DMS 273 (cell line): ENCODE measurements around the gene ALLC.

Experiments
- DNase-seq: peaks from one replicate; lab custom pipeline; 2025; ENCODE audit not compliant: unreplicated experiment; lab: John Stamatoyannopoulos, UW

ALLC gene

DNA sequence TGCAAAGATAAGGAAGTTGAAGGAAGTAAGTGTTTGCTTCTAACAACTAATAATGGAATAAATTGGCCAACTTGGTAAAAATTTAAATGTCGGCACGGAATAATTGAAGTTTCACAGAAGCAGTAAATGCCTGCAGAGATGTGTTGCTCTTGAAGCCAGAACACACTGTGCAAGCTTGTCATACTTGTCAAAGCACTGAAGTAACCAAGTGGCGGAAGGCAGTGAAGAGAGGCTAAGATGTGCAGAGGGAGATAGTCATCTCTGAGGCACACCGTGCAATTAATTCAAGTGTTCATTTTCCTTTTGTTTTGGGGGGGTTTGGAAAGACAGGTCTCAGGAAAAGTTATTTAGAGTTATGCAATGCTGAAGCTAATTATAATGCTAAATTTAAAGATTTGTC, 50.6 kb downstream of the ALLC start:
- no peak for DNase-seq

DNA sequence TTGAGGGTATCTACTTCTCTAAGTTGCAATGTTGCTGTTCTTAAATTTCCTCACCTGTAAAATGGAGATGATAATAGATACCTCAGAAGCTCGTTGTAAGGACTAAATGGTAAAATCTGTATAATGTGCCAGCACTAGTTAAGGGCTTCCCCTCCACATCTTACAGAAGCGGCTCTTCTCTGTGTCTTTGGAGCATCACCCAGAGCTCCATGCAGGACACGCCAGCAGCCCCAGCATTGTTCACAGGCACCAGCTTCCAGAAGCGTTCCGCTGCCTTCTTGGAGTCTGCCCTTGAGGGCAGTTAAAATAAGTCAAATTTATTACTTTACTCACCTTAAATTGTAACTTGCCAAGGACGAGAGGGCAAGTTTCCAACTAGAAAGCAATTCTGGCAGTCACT, 51.2 kb downstream of the ALLC start:
- DNase-seq = no peak

DNA sequence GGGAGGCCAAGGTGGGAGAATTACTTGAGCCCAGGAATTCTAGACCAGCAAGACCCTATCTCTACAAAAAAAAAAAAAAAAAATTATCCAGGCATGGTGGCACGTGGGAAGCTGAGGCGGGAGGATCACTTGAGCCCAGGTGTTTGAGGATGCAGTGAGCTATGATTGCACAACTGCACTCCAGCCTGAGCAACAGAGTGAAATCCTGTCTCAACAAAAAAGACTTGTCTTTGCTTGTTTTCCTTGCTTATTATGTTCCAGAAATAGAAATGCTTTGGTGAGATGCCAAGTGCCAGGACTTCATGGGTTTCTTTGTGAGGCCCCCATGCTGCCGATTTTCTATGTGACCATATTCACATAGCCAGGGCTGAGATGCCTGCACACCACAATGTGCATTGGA, 54.4 kb downstream of the ALLC start:
- DNase-seq = no peak

DNA sequence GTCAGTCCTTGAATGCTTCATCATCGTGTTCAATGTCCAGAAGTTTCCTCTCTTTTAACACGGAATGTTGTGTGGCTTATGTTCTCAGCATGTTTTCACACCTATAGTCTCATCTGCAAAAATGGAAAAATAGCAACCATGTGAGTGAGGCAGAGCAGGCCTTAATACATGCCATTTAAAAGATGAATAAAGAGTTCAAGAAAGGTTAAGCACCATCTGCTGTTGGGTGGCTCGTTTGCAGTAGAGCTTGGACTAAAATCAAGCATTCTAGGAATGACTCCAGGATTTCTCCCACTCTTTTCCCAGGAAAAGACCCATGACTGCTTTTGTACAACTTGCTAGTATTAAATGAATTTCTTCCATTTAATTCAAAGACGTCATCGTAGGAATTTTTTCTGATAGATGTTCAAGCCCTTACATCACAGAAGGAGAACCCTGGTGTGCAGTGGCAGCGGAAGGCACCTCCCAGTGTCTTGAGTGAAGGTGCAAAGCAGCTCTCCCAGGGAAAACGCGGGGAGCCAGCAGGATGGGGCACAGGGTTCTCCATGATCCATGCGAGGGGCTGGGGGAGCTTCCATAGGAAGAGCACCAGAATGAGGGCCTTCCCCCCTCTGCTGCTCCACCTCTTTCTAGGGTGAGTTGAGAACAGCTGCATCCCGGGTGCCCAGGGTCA, 55.0 kb downstream of the ALLC start:
- DNase-seq = peak; percentile 15

DNA sequence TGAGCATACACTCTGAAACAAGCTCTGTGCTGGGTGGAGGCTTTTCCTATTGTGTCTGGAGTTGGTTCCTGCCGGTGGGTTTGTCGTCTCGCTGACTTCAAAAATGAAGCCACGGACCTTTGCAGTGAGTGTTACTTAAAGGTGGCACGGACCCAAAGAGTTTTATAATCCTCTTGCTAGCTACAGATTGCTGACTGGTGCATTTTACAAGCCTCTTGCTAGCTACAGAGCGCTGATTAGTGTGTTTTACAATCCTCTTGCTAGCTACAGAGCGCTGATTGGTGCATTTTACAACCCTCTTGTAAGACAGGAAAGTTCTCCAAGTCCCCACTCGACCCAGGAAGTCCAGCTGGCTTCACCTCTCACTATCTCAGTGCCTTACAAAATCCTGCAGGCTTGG, 60.7 kb downstream of the ALLC start:
- DNase-seq = no peak

DNA sequence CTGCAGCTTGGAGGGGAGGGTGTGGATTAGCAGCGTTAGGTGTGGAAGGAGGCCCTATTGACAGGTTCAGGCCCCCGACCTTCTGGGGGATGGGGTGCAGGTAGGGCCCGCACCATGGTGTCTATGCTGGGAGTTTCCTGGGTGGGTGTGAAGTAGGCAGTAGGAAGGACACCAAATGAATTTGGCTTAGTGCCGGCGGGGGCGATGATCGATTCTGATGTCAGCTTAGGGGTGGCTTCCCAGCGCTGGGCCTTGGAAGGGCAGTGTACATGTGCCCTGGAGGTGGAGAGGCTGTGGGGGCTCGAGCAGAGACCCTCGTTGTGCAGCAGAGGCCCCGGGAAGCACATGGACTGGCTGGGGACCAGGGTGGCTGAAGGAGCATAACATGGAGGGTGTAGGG, 67.0 kb downstream of the ALLC start:
- DNase-seq = no peak

DNA sequence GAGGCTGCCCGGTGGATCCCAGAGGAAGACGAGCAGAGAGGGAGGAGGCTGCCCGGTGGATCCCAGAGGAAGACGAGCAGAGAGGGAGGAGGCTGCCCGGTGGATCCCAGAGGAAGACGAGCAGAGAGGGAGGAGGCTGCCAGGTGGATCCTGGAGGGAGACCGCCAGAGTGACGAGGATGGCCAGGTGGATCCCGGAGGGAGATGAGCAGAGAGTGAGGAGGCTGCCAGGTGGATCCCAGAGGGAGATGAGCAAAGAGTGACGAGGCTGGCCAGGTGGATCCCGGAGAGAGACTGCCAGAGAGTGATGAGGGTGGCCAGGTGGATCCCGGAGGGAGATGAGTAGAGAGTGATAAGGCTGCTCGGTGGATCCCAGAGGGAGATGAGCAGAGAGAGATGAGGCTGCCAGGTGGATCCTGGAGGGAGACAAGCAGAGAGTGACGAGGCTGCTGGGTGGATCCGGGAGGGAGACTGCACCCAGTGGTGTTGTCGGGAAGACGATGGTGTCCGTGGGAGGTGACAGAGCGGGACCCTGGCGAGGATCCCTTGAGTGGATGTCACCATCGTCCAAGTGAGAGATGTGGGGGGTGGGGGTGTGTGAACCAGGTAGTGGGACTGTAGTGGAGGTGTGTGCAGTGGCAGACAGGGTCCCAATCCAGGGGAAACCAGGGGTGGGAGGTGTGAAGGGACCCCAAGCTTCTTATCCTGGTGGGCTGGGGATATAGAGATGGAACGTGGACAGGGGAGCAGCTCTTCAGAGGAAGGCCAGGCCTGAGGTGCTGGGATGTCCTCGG, 67.7 kb downstream of the ALLC start:
- DNase-seq = no peak

DNA sequence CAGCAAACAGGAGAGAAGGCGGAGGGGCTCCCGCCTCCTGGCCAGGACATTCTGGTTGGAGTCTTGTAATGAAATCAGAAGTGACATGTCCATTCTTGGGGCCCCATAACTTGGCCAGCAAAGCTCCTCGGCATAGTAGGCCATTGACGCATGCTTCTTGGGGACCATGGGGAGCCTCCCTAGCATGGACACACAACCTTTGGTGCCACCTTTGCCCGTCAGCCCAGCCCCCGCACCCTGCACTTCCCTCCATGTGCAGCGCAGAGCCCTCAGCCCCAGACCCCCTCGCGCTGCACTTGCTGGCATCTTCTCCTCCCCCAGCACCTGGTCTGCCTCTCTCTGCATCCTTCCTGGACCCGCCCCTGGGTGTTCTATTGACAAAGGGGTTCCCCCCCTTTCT, 68.5 kb downstream of the ALLC start:
- no peak for DNase-seq

DNA sequence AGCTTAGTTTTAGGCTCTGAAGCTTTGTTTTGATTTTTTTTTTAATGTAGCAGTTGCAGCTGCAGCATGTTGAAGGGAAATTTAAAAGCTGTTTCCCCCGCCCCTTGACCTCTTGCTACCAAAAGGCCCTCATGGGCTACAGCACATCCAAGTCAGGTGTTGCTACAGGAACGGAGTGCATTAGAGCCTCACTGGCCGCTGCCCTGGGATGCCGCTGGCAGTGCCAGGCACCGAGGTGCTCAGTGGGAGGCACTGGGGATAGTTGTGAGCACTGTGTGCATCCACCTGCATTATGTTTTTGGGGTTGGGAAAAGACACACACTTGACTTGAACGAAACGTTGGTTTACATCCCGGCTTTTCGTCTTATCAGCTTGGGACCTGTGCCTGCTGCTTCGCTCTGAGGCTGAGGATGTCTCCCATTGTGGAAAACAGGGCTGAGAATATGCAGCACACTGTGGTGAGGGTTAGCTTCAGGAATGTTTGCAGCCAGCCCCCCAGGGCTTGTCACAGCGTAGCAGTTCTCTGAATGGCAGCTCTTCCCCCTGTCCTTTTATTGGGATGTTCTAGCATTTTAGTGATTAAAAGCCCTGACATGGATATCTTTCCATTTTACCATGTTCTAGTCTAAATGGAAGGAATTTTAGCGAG, 69.5 kb downstream of the ALLC start:
- DNase-seq = no peak

DNA sequence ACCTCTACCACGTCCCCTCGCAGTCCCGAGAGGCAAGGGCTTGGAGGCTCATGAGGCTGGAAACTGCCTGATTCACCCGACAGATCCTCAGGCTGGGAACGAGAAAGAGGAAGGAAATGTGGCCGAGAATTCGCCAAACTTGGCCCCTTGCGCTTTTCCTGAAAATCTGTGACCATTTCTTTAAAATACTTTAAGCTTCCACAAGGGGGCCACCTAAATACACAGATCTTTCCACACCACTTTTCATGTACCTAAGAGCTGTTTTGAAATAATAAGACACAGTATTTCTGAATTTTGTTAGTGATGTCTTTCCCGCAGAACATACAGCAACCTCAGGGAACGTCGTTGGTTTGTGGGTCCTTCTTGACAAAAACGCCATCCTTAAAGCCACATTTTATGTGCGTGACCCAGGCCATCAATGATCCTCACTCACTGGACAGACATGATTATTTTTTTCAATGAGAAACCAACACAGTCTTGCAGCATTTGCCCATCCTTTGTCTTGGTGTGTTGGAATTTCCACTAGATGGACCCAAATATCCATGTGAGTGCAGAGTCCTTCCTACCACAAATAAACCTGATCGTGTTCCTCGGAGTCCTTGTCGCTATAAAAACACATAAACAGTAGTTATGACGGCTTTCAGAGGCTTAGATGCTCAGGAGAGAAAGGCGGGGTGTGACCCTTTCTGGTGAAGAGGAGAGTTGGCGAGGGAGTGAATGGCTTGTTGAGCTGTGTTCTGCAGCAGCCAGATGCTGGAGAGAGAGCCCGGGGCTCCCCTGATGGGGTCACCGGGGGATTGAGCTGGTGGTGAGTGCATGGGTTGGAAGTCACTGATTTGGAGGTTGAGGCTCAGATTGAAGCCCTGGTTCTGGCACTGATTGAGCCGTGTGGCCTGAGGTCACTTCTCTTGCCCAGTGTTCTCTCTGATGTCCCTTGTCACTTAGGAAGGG, 70.4 kb downstream of the ALLC start:
- peak; percentile 67 for DNase-seq

DNA sequence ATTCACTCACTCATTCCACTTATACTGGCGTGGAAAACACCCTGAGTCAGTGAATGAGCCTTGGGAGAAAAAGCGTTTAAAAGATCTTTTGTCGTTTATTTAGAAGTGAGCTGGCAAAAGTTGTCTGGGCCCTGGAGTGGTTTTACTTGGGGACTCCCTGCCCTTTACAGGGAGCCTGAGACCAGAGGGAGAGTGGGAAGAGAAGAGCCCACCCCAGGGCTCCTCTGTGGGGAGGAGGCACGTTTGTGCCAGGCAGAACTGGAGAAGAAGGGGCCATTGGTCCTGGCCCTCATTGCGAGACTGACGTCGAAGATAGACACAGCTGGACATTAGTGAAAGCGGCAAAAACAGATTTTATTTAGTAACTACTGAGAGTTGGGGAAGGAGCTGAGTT, 71.1 kb downstream of the ALLC start:
- no peak for DNase-seq

DNA sequence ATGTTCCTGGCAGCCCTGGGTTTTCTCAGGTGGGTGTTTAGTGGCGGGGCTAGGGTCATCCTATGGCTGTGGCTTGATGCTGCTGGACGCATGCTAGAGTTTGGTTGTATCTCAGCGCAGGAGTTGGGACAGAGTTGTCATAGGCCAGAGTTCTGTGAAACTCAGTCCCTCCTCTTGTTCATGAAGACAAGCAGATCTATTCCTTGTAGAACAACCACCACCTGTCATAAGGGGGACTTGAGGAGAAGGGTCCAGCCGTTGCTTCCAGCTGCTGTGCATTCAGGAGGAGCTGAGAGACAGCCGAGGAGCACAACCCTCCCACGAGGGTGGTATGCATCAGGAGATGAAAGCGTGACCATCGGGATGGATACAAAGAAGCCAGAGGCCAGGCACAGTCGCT, 71.8 kb downstream of the ALLC start:
- DNase-seq = no peak

DNA sequence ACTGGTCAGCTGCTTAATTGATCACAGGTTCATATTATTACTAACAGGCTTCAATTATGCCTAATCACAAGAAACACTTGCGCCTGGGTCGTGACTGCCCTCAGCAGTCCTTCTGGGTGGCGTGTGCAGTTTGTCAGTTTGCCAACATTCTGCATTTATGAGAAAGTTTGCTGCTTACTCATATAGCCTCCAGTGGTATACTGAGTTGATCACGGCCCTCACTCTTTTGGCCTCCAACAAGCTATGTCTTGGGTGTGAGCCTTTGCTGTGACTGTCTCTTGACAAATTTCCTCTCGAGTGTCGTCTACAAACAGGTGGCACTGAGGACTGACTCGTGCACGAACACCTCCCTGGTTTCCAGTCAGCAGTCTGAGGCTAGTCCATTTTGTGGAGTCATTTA, 72.6 kb downstream of the ALLC start:
- no peak for DNase-seq

DNA sequence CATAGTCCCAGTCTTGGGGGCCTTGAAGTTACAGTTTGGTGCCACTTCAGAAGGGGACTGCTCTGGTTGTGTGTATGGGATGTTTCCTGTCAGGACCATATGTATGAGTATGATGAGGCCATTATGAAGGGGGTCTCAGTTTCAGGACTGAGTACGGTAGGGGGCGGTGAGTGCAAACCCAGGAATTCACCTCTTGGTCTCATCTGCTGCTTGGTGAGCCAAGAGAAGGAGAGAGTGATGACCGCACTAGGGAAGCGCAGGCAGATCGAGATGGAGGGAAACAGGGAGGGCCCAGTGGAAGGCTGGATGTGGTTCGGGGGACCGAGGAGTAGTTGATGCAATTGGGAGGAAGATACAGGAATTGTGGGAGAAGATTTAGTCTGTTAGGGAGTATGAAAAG, 73.8 kb downstream of the ALLC start:
- no peak for DNase-seq

DNA sequence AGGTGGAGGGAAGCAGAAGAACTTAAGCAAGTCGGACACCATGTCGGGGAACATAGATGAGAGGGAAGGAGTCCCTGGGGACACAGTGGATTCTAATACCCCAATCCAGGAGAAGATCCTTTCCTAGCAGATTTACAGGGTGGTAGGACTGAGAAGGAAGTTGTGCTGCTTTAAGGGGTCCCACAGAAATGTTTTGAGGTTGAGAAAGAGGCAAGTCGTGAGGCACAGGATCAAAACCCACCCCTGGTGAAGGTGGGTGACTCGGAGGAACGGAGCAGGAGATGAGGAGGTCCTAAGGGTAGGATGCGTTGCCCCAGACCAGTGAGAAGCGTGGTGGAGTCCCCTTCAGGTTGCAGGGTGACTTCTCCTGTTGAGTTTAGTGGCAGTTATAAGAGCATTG, 78.1 kb downstream of the ALLC start:
- DNase-seq = no peak

DNA sequence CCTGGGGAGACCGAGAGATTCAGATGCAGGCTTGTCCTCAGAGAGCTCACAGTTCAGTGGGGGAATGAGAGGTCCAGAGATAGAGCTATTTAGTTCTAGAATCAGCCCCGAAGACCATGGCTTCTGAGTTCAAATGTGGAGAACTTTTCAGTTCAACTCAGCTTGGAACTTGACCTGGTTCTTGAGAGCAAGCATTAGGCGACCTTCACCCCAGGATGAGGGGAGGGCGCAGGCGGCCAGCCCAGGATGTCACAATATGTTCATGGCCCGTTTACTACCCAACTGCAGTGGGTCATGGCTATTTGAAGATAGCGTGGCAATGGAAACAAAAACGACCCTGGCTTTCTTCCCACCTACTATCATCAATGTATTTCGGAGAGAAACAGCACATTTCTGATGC, 79.1 kb downstream of the ALLC start:
- DNase-seq = no peak

DNA sequence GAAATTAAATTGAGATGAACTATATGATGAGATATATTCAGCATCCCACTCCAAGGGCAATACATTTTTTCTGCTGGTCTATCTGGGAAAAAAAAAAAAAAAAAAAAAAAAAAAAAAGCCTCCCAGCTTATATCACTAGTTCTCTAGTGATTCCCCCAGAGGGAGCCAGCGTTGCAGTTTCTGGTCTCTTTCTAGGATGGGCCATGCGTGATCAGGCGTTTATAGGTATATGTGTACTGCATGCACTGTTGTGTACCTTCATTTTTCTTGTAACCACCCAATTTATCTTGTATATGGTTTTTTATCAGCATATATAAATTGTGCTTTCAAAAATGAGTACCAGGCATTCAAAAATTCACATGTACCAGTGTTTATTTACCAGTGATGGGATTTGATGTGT, 80.5 kb downstream of the ALLC start:
- peak; percentile 72 for DNase-seq

DNA sequence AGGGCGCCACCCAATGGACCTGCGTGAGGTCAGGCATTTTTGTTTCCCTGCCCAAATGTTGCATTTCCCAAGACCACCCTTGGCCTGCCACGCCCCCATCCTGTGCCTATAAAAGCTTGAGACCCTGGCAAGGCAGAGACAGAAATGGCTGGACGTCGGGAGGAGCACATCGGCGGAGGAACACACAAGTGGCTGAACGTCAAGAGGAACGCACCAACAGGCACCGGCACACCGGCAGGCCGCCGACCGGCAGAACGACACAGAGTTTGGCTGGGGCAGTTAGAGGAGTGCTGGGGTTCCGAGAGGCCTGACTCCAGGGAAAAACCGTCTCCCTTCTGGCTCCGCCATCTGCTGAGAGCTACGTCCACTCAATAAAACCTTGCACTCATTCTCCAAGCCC, 81.3 kb downstream of the ALLC start:
- DNase-seq = peak; percentile 22

DNA sequence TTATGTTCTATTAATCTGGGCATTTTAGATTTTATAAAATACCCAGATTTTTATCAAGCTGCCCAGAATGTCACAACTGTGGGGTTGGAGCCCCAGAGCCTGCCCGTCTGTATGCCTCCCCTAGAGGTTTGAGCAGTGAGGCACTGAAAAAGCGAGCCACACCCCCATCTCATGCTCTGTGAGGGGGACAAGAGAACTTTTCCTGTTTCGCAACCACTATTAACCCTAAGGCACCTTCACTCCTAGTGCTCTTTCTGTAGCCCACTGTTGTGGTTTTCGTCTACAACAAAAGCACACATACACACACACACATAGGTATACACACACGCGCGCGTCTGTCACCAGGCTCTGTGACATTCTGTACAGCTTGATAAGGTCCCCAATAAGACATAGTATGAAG, 83.4 kb downstream of the ALLC start:
- DNase-seq = no peak

DNA sequence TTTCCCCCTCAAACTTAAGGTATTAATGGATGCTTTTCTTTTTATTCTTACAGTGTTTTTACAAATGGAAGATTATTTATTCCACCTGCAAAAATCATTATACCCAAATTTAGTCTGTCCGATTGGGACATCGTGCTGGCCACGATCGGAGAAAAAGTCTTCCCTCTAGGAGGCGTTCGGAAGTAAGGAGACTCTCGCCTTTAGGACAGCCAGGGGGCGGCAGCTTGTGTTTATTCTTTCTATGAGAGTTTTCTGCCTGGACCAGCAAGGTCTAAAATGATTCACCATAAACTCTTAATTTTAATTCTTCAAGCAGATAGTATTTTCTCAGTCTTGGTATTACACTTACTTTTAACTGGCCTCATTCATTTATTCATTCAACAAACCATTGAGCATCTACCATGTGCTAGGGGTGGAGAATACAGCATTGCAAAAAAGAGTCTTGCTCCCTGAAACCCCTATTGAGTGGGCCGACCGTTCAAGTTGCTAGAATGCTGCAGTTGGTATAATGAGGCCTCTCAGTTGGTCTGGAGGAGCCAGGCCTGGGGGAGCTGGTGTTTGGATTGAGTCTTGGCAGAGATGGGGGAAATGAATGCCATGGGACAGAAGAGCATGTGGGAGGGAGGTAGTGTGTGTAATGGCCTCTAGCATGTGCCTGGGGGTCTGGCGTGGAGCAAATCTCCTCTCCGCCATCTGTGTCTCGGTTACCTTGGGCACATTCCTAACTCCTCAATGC, 84.0 kb downstream of the ALLC start:
- no peak for DNase-seq
